Epidermal melanocyte (primary cell): ENCODE results near the gene PFDN1.

ENCODE experiments used
- DNase-seq: peaks from one replicate; pipeline ENCODE4 v3.0.0; 2011; ENCODE audit warnings: low spot score; ENCODE audit not compliant: insufficient read length

The PFDN1 gene

GRCh38 chr5:140328036-140328764 is 25.3 kb upstream of the PFDN1 start:
- DNase-seq: no peak

GRCh38 chr5:140327589-140327988 is 24.7 kb upstream of the PFDN1 start:
- no peak for DNase-seq

- no peak for DNase-seq
Measured at GRCh38 chr5:140325486-140325885, 22.6 kb upstream of the PFDN1 start.

GRCh38 chr5:140324617-140325241 is 21.8 kb upstream of the PFDN1 start:
- no peak for DNase-seq

- no peak for DNase-seq
Measured at GRCh38 chr5:140324041-140324600, 21.2 kb upstream of the PFDN1 start.

DNA sequence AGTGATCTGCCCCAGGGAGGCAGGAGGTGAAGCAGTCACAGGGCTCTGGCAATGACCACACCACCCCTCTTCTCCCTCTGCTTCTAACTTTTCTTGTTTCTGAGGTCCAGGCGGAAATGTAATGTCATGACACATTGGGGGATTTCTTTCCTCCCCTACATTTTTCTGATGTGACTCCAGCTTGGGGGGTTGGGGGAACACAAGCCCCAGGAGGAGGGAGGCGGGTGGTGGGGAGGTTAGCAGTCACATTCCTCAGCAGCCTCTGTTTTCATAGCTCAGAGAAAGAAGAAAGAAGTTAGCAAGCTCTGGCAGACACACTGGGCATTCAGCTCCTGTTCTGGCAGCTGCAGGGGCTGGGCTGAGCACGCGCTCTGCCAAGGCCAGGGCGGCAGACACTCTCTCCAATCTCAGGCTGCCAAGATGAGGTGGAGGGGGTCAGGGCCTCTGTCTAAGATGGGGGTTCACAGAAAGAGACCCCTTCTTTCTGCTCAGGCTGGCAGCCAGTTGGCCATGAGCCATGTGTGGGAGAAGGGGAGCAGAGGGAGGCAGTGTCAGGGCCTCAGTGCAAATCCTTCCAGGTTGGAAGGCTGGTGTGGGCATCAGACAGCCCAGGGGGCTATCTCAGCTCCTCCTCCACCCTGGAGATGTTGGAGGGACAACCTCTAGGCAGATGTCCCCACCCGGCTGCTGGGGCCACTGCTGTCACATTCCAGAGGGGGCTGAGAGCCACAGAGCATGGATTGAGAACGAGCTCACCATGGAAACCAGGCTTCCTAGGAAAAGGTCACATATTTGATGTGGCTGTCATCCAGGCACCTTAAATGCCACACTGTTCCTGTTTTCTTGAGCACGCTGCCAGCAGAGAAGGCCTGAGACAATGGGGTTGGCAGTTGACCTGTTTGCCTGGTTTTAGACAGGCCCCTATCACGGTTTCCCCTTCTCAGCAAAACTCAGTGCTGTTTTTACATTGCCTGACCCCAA is 20.1 kb upstream of the PFDN1 start:
- no peak for DNase-seq

DNA sequence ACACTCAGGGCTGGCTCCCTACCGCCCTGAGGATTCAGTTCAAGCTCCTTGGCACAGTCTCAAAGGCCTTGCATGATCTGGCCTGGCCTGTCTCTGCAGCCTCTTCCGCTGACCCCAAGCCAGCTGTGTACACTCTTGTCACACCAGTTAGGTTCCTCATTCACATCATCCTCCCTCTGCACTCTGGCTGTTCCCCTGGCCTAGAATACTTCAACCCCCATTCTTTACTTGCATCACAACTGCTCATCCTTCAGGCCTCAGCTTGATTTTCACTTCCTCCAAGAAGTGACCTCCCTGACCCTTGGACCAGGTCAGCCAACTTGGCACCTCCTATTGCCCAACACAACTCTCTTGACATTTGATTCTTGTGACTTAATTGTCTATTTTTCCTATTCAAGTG is 18.9 kb upstream of the PFDN1 start:
- DNase-seq: no peak

- DNase-seq: no peak
Measured at GRCh38 chr5:140319833-140320232, 16.9 kb upstream of the PFDN1 start.

GRCh38 chr5:140318792-140319191 is 15.9 kb upstream of the PFDN1 start:
- no peak for DNase-seq

DNA sequence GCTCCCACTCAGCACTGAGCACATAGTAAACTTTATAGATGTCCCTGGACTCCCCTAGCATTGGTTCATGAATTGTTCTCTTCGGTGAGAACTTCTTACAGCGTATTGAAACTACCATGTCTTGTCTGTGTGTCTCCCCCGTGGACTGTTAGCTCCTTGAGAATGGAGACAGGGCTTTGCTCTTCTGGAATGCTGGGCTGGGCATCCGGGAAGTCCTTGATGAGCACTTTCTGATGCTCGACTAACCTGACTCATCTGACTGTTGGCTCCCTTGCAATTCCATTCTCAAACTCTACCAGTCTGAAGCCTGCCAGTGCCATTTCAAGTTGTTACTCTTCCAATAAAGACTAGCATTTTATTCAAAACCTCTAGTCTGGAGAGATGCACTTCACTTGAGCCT is 15.0 kb upstream of the PFDN1 start:
- no peak for DNase-seq

- DNase-seq: no peak
Measured at GRCh38 chr5:140312791-140313189, 9.9 kb upstream of the PFDN1 start.

- DNase-seq: no peak
Measured at GRCh38 chr5:140312067-140312790, 9.3 kb upstream of the PFDN1 start.

- no peak for DNase-seq
Measured at GRCh38 chr5:140311011-140311467, 8.1 kb upstream of the PFDN1 start.

- no peak for DNase-seq
Measured at GRCh38 chr5:140310434-140310833, 7.5 kb upstream of the PFDN1 start.

DNA sequence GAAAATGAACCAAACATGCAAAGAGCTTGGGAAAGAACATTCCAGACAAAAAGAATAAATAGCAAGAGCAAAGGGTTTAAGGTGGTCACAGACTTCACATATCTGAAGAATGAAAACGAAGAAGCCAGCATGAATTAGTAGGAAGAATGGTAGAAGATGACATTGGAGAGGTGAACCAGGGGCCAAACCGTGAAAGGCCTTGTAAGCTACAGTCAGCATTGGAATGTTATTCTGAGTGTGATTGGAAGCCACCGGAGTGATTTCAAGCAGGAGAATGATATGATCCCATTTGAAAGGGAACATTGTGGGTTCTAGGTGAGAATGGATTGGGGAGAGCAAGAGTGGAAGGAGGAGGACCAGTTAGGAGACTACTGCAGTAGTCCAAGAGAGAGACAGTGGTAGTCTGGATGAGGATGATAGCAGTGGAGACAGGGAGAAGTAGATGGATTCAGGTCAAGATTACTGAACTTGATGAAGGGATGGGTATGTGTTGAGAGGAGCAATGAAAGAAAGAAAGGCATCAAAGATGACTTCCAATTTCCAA is 6.9 kb upstream of the PFDN1 start:
- no peak for DNase-seq

DNA sequence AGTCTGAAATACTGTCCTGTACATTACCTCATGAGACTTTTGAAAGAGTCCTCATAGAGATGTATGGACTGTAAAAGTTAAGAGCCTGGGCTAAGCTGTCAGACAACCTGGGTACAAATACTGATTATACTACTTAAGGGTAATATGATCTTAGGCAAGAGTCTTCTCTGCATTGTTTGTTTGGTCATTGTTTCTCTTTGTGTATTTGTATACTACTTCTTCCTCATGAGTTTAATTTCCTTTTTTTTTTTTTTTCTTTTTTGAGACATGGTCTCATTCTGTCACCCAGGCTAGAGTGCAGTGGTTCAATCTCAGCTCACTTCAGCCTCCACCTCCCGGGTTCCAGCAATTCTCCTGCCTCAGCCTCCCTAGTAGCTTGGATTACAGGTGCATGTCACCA is 2.6 kb upstream of the PFDN1 start:
- no peak for DNase-seq

DNA sequence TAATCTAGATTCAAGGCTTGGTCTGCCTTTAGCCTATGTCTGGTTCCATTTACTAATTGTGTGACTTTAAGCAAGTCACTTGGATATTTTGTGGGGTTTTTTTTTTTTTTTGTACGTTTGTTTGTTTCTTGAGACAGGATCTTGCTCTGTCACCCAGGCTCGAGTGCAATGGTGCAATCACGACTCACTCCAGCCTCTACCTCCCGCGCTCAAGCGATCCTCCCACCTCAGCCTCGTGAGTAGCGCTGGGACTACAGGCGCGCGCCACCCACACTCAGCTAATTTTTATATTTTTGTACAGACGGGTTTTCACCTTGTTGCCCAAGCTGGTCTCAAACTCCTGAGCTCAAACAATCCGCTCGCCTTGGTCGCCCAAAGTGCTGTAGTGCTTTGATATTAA is 1.1 kb upstream of the PFDN1 start:
- DNase-seq: no peak

DNA sequence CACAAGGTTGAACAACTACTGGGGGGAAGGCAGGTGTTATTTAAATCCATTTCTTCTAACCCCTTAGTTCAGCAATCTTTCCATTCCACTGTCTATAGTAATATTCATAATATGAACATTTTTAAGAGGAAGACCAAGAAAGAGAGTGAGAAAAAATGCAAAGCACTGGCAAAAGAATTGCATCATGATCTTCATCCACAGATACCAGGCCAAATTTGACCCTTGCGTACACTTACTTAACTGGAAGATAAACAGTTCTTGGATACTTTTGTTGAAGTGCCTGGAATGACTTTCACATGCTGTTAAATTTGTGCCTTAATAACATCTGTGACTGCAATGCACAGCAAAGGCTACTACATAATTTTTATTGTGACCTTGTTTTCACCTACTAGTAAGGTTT is 1.8 kb downstream of the PFDN1 start:
- no peak for DNase-seq

DNA sequence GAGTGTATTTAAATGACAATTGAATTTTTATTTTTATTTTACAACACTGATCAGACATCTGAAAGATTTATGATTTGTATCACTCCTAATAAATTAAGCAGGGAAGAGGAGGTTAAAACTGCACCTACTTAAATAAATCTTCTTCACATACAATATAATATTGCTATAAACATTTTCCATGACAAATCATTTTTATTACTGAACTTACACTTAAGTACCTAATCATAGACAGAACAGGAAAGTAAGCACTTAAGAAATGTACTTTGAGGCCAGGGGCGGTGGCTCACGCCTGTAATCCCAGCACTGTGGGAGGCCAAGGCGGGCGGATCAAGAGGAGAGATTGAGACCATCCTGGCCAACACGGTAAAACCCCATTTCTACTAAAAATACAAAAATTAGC is 3.8 kb downstream of the PFDN1 start:
- DNase-seq: no peak

DNA sequence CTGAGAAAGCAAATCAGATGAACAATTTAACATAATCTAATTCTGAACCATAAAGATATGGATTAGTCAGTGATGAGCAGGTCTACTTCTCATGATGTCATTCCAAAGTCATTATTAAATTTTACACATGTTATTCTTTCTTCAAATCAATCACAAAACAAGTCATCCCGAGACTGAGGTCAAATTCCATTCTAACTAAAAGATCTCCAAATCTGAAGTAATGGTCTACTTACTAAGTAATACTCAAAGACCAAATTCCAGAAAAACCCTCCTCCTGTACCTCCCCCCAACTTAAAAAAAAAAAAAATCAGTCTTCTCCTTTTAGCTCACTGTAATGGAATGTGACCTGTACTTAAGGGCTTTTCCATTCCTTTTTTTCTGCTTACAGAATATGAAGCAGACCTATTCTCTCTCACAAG is 4.7 kb downstream of the PFDN1 start:
- no peak for DNase-seq

GRCh38 chr5:140297283-140297682 is 5.6 kb downstream of the PFDN1 start:
- DNase-seq: no peak
